GM12865 (cell line): ENCODE results near the gene DYNLL1.

Source experiments
- DNase-seq: peaks from one replicate; pipeline ENCODE4 v3.0.0; 2010; ENCODE audit warnings: low read depth
- H3K4me3 ChIP-seq: 2 replicates; pipeline ENCODE4 v1.5.1; 2011; ENCODE audit warnings: mild to moderate bottlenecking, low read depth, low read length, control low read depth
- CTCF ChIP-seq: IDR thresholded peaks from 2 replicates; pipeline ENCODE4 v1.5.1; 2011; ENCODE audit warnings: low read length, control low read depth, low read depth, inconsistent platforms; ENCODE audit not compliant: insufficient read depth; ENCODE audit errors: missing control alignments

Gene DYNLL1

DNA sequence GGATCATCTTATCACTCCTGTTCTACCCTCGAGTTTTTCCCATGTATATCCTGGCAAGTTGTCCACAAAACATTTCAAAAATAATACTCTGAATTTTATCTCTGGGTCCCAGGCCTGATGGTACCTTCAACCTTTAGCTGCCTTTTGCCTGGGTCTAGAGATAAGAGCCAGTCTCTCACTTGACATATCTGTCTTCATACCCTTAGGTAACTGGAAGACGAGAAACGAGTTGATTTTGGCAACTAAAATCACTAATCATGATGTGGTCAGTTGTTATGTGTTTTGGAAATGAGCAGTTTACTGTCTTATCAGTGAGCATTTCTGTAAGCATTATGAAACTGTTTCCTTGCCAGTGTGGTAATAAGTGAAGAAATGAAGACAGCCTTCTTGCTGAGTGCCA lies 44.5 kb downstream of the DYNLL1 start:
- H3K4me3 ChIP-seq: no peak overlapping the region
- no peak for TF ChIP-seq CTCF
- DNase-seq: no peak

GRCh38 chr12:120542166-120542565 lies 46.3 kb downstream of the DYNLL1 start:
- TF ChIP-seq CTCF: no peak
- H3K4me3 ChIP-seq: no peak overlapping the region
- DNase-seq: no peak

DNA sequence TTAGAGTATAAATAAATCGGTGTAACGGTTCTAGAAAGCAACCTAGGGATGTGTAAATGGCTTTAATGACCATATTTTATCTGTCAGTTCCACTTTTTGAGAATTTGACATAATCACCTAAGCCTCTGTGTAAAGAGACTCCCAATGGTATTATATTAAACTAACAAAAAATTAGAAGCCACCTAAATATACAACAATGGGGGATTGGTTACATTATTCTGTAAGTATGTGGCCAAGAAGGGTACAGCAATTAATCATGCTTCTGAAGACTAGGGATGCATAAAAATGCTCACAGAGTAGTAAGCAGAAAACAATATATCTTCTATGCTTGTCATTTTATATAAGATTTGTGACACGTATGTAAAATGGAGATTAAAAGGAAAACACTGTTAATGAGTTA lies 48.8 kb downstream of the DYNLL1 start:
- no peak for TF ChIP-seq CTCF

DNA sequence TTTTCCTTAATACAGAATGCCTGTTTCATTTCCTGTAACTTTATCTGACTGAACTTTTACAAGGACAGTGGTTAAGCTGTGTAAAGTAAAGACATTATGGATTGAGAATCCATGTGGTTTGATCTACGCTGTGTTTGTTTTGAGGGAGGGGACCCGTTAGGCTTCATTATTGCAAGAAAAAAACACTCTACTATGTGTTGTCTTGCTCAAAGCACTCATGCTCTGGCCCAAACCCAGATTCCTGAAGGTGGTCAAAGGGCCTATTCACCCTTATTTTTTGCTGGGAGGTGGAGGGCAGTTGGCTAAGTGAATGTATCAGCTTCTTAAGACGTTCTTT lies 50.1 kb downstream of the DYNLL1 start:
- no peak for DNase-seq
- no peak overlapping the region for H3K4me3 ChIP-seq
- no peak for TF ChIP-seq CTCF

More for the DNA sequence above, 48.8 kb downstream of the DYNLL1 start:
- DNase-seq: no peak
- no peak overlapping the region for H3K4me3 ChIP-seq
